Endometrial microvascular endothelial cells (primary cell): Measurements from ENCODE around the gene PALMD. TPM values are rescaled to one million over a fixed set of nuclear protein-coding genes. Genes with fewer than 3 reads are reported as not detected.

Source experiments
- in situ Hi-C: cut with HindIII; loops from 2 replicates; pipeline ENCODE4 v1.10.0; 2017; ENCODE audit warnings: low sequenced_read_pairs, low pct_unique_long_range_greater_than_20kb; ENCODE audit errors: inconsistent ontology term
- total RNA-seq: library from RNA; depleted of rRNA; stranded (reverse); fragments of >200 nt; gene quantifications from one replicate; pipeline ENCODE4 v1.2.3, GENCODE V29; 2015; ENCODE audit errors: inconsistent ontology term

PALMD gene
- total RNA-seq, 1 donor from 2014 or later: 36.1 TPM

GRCh38 chr1:99655376-99655775, 9.5 kb downstream of the PALMD start:
- in situ Hi-C loops: no loop called here

GRCh38 chr1:99656701-99657100, 10.8 kb downstream of the PALMD start:
- in situ Hi-C loops: no loop called here

DNA sequence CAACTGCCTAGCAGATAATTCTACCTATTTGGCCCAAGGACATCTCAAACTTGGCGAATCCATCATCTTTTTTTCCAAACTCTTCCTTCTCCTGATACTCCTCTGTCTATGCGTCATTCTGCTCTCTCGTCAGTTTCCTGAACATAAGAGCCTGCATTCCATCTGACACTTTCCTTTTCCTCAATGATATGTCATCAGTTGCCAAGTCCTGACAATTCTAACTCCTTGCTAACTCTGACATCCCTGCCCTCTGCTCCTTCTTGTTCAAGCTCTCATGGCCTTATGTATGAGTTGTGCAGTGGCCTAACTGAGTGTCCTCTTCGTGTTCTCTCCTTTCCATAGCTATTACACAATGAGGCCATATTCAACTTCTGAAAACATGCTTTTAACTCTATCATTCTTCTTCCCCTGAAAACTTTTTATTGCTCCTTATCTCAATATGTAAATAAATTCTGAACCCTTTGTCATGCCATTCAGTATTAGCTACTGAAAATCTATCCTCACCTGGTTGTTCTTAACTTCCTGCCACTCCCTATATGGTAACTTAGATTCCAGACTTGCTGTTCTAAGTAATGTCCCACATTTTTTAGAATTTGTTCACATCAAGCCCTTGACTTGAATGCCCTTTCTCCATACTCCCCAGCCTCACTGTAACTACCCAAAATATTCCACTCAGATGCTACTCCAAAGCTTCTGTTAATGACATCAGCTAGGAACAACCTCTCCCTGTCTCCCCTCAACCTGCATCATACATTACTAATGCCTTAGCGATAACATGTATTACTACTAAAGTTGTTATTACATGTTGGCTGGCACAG, 11.5 kb downstream of the PALMD start:
- in situ Hi-C loops: no loop called here

DNA sequence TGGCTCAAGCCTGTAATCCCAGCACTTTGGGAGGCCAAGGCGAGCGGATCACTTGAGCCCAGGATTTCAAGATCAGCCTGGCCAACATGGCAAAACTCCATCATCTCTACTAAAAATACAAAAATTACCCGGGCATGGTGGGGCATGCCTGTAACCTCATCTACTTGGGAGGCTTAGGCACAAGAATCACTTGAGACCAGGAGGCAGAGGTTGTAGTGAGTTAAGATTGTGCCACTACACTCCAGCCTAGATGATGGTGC, 12.0 kb downstream of the PALMD start:
- in situ Hi-C loops: no loop called here

DNA sequence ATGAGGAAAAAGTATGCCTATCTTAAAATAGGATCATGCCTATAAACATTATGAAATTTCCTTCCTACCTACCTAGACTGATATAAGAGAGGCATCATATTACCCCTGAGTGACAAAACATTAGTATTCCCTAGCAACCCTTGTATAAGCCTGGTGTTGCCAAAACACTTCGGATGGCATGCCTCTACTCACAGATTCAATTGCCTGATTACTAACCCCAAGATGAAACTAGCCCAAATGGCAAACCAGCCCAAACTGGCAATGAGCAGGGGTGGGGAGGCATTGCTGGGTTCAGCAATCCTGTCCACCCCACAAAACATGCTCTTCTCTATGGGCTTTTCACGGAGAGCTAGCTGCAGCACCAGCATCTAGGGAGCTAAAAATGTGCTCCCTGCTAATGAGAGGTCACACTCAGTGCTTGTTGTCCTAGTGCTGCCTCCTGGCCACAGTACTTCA, 13.9 kb downstream of the PALMD start:
- in situ Hi-C loops: no loop called here

- in situ Hi-C loops: no loop called here
Observed at GRCh38 chr1:99660496-99660895, 14.6 kb downstream of the PALMD start.

DNA sequence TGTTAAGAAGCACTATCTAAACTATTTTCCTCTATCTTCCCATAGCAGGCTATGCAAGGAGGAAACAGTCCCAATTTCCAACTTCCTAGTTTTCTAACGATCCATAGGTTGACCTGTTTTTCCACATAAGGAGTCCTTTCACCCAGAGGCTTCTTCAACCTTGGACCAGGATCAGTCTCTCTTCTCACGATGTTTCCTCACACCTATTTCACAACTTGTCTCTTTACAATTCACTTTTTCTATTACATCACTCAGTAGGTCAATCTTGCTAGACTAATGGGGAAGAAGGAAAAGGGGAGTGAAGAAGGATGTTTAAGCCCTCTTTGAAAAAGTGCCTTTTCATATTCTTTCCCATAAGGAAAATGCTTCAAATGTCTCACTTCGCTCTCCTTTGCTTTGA, 15.9 kb downstream of the PALMD start:
- in situ Hi-C loops: no loop called here

GRCh38 chr1:99662539-99663080, 16.7 kb downstream of the PALMD start:
- in situ Hi-C loops: no loop called here

DNA sequence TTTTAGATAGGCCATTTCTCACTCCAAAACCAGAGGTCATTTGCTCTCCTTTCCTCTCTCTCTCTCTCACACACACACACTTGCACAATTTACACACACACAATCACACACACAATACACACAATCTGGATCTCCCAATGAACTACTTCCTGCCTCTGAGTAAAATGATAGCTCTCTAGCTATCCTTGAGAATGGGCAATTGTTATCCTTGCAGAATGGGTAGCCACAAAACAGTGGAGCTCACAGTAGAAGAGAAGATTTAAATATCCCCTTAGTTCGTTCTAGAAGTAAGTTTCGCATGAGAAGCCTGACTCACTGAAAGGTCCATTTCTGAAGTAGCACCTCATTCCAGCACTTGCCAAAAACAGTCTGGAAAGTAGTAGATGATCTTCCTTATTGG, 17.6 kb downstream of the PALMD start:
- in situ Hi-C loops: no loop called here

- in situ Hi-C loops: no loop called here
Observed at GRCh38 chr1:99665212-99665611, 19.3 kb downstream of the PALMD start.

DNA sequence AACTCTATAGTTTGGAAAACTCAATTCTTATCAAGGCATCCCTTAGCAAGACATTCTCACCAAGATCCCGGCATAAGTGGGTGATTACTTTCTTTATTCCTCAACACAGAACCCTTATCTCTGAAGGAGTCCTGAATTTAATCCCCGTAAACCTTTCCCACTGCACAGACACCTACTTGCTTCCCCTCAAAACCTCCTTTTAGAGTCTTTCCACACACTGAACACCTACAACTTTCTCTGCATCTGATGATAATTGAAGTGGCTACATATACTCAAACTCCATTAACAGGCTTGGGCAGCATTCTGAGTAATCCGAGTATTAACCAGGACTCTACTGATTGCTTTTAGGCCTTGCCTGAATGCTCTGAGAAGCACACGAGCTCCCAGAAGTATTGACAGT, 23.5 kb downstream of the PALMD start:
- in situ Hi-C loops: no loop called here

GRCh38 chr1:99669821-99670220, 23.9 kb downstream of the PALMD start:
- in situ Hi-C loops: no loop called here

- in situ Hi-C loops: no loop called here
Observed at GRCh38 chr1:99670583-99670982, 24.7 kb downstream of the PALMD start.

DNA sequence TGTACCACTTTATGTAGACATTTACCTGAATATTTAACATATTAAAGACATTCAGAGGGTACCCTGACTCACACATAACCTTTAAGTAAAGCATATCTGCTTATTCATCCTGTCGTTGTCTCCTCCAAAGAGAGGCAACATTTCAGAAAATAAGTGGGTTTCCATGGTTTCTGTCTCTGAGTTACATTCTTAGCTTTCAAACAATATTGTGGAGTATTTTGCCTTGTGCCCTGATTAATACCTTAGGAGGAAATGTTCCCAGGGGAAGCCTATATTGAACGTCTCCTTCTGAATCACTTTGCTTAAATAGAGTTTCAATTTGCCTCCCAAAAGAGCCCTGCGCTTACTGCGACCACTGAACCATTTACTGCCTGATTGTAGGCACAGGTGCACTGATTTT, 26.1 kb downstream of the PALMD start:
- in situ Hi-C loops: no loop called here

DNA sequence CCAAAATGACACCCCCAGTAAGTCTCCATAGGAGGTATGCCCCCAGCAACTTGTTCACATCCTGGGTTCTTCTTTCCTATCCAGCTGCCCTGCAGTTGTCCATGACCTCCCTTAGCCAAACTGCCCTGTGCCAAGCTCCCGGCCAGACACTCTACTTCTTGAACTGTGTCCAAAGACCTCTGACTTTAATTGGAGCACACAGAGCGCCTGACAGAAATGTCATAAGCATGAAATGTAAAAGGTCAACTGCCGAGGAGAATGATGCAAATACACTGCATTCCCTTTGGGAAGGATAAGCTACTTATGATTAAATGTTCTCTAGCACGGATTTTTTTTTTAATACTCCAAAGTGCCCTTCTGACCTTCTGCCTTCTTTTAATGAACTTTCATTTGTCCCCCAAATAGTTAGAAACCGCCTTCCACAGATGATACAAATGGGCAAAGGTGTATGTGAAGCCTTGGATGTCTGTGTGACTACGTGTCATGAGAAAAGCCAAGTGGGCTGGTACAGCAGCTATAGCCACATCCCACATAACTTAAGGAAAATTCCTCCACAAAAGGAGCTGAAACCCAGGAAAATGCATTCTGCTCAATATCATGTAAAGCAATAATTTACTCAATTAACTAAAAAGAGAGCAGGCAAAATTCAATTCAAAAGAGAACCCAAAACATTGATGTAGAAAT, 26.8 kb downstream of the PALMD start:
- in situ Hi-C loops: no loop called here

- in situ Hi-C loops: no loop called here
Observed at GRCh38 chr1:99673315-99673714, 27.4 kb downstream of the PALMD start.

- in situ Hi-C loops: no loop called here
Observed at GRCh38 chr1:99674115-99675064, 28.5 kb downstream of the PALMD start.

- in situ Hi-C loops: no loop called here
Observed at GRCh38 chr1:99675292-99675691, 29.4 kb downstream of the PALMD start.

DNA sequence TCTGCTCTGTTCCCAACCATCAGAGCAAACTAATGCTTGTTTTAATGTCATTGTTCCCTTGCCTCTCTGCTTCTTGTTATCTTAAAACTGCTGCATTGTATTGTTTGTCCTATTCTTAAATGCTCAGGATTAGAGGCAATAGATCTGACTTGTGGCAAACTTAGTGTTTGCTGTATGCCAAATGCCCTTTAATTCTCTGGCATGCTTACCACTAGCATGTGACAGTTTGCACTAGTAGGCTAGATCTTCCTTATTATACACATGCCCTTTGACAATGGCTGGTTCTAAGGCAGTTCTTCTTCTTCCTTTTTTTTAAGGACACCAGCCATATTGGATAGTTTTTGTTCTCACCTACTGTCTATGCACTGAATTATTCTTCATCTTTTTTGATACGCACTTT, 30.1 kb downstream of the PALMD start:
- in situ Hi-C loops: no loop called here
